GM10266 (cell line): Measurements from ENCODE around the gene GRAP.
"Not testable (repeated sequence)": the region's sequence is repeated elsewhere in the genome, so short reads cannot be mapped to it uniquely, and the experiment has no call there.

Source experiments
- DNase-seq: peaks from one replicate; pipeline ENCODE4 v3.0.0; 2012; ENCODE audit errors: extremely low spot score
- TF ChIP-seq, protein P1 (sequence below): IDR thresholded peaks from 2 replicates; pipeline ENCODE4 v1.5.1; 2012; ENCODE audit warnings: mild to moderate bottlenecking, low read depth; ENCODE audit not compliant: control insufficient read depth, insufficient read depth; ENCODE audit errors: missing control alignments

Gene GRAP

DNA sequence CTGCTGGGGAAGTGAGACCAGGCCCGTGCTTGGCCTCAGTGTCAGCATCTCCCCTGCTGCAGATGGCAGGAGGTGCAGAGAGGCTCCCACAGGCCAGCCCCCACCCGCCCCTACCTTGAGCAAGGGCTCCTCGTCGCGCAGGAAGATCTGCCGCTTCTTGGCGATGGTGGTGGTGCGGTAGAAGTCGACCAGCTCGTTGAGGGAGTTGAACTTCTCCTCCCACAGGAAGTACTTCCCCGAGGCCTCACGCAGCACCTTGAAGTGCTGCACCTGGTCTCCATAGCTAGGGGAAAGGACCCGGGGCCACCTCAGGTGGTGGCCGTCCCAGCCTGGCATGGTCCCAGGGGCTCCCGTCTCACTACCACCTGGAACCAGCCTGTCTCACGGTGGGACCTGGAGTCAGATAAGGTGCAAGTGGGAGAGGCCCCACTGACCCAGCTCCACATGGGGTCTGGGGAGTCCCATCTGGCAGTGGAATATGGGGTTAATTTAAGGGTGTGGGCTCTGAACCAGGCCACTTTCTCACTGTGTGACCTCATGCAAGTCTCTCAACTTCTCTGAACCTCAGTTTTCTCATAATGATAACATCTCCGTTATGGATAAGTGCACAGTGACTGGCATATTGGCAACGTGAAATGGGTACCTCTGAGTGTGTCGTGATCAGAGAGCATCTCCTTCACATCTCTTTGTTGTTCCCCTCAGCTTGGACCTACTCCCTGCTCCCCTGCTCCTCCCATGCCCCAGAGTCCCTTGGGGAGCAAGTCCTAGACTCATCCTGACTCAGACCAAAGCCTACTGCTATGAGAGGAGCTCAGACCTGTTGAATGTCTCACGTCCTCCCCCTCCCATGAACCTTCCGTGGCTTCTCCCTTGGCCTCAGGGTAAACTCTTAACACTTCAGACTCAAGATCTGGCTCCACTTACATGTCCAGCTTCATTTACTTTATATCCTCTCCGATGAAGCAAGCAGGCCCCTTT, 22.4 kb downstream of the GRAP start:
- no peak for DNase-seq
- TF ChIP-seq, protein P1, sequence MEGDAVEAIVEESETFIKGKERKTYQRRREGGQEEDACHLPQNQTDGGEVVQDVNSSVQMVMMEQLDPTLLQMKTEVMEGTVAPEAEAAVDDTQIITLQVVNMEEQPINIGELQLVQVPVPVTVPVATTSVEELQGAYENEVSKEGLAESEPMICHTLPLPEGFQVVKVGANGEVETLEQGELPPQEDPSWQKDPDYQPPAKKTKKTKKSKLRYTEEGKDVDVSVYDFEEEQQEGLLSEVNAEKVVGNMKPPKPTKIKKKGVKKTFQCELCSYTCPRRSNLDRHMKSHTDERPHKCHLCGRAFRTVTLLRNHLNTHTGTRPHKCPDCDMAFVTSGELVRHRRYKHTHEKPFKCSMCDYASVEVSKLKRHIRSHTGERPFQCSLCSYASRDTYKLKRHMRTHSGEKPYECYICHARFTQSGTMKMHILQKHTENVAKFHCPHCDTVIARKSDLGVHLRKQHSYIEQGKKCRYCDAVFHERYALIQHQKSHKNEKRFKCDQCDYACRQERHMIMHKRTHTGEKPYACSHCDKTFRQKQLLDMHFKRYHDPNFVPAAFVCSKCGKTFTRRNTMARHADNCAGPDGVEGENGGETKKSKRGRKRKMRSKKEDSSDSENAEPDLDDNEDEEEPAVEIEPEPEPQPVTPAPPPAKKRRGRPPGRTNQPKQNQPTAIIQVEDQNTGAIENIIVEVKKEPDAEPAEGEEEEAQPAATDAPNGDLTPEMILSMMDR, result no peak

DNA sequence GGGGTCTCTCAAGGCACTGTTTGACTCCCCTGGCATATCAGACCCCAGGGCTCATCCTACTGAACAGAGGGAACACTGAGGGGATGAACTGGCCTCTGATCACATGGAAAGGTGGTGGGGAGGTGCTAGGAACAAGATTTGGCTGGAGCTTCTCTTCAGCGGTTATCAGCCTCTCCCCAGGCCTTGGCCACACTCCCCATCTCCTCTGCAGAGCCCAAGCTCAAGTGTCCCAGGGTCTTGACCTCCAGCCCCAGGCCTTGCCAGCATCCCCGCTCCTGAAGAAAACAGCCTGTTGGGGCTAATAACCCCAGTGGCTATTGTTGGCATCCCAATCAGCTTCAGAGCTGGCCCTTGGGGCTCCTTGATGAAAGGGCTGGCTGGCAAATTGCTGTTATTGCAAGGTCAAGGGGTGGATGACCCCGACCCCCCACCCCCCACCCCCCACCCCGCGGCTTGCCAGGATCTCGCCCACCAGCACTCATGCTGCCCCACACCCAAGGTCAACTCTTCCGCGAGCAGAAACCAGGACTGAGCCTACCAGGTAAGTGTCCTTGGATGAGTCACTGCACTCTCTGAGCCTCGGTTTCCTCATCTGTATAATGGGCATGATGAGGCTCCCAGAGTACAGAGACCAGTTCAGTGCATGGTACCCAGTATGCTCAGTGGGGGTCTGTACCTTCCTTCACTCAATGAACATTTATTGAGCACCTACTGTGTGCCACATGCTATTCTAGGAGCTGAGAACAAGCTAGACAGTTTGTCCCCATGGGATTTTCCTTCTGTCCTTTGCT, 23.4 kb downstream of the GRAP start:
- TF ChIP-seq, protein P1, result no peak
- DNase-seq, result no peak

DNA sequence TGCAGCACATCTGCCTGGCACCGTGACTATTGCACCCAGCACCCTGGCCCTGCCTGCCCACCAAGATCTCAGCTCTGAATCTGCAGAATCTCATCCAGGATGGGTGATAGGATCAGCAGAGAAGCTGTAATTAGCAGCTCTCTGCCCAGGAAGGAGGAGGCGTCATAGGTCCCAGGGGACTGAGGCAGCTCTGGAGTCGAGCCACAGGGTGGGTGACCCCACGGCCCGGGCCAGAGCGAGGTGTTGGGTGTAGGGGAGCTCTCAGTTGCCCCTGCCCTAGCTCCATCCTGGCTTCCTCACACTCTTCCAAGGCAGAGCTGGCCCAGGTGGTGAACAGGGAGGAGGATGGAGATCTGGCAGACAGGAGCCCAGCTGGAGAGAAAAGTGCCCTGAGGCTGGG, 24.0 kb downstream of the GRAP start:
- TF ChIP-seq, protein P1, result no peak
- no peak for DNase-seq

DNA sequence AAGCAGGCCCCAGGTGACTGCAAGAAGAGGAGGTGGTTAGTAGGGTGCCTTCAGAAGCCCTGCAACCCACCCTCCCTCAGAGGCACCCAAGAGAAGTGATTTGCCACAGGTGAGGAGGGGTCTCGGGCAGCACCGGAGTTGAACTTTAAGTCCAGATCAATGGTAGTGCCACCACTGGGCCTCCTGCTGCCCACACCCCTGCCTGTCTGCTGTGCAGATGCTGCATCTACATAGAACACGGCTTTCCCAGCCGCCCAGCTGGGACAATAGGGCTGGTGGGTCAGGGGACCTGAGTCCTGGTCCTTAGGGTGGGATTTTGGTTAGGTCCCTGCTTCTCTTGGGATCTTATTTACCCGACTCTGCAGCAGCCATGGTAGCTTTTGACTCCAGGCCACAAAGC, 24.6 kb downstream of the GRAP start:
- TF ChIP-seq, protein P1, result no peak

DNA sequence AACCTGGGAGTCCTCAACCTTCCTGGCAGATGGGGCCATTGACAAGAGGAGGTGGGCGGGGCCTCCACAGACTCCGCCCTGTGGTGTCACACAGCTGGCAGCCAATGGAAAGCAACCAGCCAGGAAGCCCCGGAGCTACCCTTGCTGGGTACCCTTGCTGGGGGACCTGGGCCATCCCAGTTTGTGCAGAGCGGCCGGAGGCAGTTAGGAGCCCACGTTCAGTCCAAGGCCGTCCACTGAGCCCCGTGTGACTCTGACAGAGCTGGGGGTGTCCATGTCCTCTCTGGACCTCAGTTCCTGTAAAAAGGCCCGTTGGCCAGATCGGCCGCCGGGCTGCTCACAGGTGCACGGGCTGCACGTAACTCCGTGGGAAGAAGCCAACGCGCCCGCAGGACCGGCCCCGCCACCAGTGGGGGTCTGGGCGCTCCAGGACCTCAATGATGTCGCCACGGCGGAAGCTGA, 25.1 kb downstream of the GRAP start:
- TF ChIP-seq, protein P1, result no peak
- no peak for DNase-seq

More for the DNA sequence above, 24.6 kb downstream of the GRAP start:
- no peak for DNase-seq

DNA sequence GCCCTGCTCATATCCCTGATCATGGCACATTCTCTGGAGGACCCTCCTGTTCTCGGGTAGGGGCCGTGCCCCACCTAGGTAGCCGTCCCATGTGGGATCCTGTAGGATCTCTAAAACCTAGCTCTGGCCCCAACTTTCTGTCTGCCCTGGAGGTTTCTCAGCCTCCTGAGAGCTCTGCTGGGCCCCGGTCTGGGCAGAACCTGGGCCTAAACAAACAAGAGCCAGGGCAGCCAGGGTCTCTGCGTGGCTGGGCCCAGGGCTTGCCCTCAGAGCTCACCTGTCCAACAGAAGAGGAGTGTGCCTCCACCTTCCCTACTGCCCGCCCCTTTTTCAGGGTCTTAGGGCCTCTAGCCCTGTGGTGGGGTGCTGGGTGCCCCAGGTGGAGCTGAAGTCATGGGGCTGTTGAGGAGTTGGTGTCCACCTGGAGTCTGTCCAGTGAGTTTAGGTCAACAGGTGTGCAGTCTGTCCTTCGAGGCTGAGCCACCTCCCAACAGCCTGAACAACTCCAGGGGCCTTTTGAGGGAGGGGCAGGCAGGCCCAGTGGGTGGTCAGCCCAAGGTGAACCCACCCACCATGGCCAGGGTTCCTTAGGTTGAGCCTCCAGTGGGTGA, 25.6 kb downstream of the GRAP start:
- not testable (repeated sequence) for DNase-seq

DNA sequence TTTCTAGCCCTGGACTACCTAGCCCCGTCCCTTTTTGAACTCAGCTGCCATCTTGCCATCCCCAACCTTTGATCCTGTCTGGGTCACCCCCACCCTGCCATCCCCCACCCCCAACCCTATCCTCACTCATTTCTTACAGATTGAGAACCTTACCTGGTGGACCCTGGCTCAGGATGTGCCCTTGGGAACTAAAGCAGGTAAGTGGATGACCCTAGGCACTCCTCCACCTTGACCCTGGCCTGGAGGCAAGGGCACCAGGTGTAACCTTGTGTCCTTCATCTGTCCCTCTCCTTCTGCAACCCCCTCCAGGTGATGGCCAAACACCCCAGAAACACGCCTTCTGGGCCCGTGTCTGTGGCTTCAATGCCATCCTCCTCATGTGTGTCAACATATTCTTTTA, 26.7 kb downstream of the GRAP start:
- DNase-seq, result no peak
- TF ChIP-seq, protein P1, result no peak
